D721Med (cell line): ENCODE results near the gene ZNF496.

Source experiments
- DNase-seq: peaks from one replicate; pipeline ENCODE4 v3.0.0; 2011; ENCODE audit warnings: low spot score; ENCODE audit not compliant: insufficient read length
- FAIRE-seq: peaks from 2 replicates; lab custom pipeline; 2011; peaks lifted over from hg19 to GRCh38; lab: Jason Lieb, UNC
- CTCF ChIP-seq: IDR thresholded peaks from 2 replicates; pipeline ENCODE4 v1.5.1; 2012; ENCODE audit warnings: mild to moderate bottlenecking, control low read depth; ENCODE audit not compliant: insufficient read depth; ENCODE audit errors: missing control alignments

The ZNF496 gene

GRCh38 chr1:247316590-247317197 is 15.0 kb downstream of the ZNF496 start:
- no peak for TF ChIP-seq CTCF
- DNase-seq, result no peak
- FAIRE-seq, result no peak

GRCh38 chr1:247304031-247304430 is 27.6 kb downstream of the ZNF496 start:
- no peak for TF ChIP-seq CTCF
- DNase-seq (no peak), FAIRE-seq (no peak)

- DNase-seq (no peak), FAIRE-seq (no peak)
- no peak for TF ChIP-seq CTCF
These were observed 28.5 kb downstream of the ZNF496 start for GRCh38 chr1:247303216-247303615.

GRCh38 chr1:247301176-247301540 is 30.5 kb downstream of the ZNF496 start:
- TF ChIP-seq CTCF, result no peak
- FAIRE-seq (no peak), DNase-seq (no peak)

GRCh38 chr1:247300491-247301175 is 31.0 kb downstream of the ZNF496 start:
- no peak for DNase-seq
- no peak for FAIRE-seq

GRCh38 chr1:247299723-247300381 is 31.8 kb downstream of the ZNF496 start:
- DNase-seq (no peak), FAIRE-seq (no peak)
- no peak for TF ChIP-seq CTCF

More at GRCh38 chr1:247300491-247301175, 31.0 kb downstream of the ZNF496 start:
- no peak for TF ChIP-seq CTCF

- DNase-seq (no peak), FAIRE-seq (no peak)
- TF ChIP-seq CTCF, result no peak
These were observed 33.0 kb downstream of the ZNF496 start for GRCh38 chr1:247298701-247299100.
